NCI-H345 treated with DMSO at 0.1 percent for 48 hours (cell line): ENCODE measurements around the gene APBA3.

Experiments
- DNase-seq: peaks from one replicate; lab custom pipeline; 2025; ENCODE audit not compliant: unreplicated experiment; lab: John Stamatoyannopoulos, UW

The APBA3 gene

DNA sequence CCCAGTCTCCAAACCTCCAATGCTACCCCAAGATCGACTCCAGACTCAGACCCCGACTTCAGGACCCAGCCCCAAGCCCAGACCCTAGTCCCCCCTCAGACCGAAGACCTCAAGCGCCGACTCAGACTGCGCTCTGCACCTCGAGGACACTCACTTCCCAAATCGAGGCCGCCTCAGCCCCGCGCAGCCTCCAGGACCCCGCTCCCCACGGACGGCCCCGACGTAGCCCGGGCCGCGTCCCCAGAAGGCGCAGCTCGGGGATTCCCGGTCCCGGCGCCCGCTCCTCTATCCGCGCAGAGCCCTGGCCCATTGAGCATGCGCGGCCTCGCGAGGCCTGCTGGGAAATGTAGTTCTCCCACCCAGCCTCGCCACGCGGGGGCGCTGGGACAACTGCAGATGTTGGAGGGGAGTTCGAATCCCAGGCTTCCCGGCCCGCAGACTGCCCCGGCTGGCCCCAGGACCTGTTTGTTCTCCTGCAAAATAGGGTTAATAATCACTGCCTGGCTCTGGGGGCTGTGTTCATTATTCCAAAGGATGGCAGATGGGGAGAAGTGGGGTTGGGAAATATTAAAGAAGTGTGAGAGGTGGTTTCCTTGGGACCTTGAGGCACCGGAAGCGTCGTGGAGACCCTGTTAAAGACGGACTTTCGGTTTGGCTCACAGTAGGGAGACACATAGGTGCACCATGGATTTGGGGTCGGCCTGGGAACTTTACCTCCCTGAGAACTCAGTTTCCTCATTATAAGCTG lies at the start of gene APBA3:
Gene APBA3, minus strand, starts transcription at position 311 of the 748 bp plus-strand sequence. CDS start 1,428 bp downstream, outside the sequence.
- DNase-seq = peak; percentile 94

GRCh38 chr19:3810708-3811355 lies 49.3 kb upstream of the APBA3 start:
- DNase-seq = no peak

GRCh38 chr19:3809881-3810707 lies 48.6 kb upstream of the APBA3 start:
- DNase-seq = no peak

GRCh38 chr19:3808420-3809143 lies 47.1 kb upstream of the APBA3 start:
- no peak for DNase-seq

DNA sequence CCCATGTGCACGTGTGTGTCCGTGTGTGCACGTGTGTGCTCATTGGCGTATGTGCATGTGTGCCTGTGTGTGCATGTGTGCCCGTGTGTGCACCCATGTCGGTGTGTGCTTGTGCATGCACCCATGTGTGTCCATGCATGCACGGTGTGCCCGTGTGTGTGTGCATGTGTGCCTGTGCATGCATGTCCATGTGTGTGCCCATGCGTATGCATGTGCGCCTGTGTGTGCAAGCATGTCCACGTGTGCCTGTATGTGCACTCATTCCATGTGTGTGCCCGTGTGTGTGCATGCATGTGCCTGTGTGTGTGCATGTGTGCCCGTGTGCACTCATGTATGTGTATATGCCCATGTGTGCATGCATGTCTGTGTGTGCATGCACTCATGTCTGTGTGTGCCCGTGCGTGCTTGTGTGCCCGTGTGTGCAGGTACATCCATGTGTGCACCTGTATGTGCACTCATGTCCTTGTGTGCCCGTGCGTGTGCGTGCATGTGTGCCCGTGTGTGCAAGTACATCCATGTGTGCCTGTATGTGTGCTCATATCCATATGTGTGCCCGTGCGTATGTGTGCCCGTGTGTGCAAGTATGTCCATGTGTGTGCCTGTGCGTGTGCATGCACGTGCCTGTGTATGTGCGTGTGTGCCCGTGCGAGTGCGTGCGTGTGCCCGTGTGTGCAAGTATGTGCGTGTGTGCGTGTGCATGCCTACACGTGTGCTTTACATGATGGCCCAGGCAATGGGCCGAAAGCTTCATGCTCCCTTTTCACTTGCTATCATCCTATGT lies 46.3 kb upstream of the APBA3 start:
- DNase-seq = no peak

DNA sequence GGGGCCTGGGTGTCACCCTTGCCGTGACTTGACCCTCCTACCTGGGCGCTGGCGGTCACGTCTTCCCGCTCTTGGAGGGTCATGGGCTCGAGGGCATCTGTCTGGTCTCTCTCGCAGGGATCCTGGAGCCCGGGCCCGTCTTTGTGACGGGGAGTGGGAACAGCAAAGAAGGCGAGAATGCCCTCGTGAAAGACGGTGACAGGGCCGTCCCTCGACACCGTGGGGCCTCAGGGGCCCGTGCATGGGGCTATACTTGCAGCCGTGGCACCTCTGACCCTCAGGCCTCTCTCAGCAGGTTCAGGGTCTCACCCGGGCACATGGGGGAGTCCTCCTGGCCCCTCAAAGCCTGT lies 45.6 kb upstream of the APBA3 start:
- DNase-seq = no peak

DNA sequence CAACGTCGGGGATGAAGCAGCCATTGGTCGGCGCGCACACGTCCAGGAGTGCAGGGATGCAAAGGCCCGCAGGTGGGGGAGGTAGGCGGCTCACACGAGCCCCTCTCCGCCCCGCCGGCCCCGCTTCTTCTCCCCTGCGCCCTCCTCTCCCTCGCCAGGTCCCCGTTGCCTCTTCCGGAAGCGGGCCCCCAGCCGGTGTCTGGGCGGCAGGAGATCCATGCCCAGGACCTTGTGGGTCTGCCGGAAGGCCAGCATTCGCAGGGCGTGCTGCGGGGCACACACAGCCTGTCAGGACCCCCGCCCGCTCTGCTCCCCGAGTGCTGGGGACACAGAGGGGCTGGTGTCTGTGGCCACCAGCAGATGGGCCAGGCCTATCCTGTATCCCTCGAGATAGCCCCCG lies 44.4 kb upstream of the APBA3 start:
- DNase-seq = no peak

DNA sequence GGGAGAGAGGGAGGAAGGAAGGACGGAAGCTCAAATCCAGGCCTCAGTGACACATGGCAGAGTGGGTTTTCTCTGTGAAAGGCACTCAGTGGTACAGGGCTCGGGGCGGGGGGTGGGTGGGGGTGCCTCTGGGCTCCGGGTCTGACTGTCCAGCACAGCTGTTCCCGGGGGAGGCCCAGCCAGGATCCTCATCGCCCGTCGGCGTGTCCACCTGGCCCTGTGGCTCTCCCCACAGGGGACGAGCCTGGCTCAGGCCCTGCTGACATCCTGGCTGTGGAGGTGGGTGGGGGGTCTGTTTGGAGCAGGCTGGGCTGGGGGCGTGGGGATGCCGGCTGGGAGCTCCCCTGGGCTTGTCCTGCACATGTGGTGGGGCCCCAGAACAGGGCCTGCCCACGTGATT lies 42.9 kb upstream of the APBA3 start:
- no peak for DNase-seq

- DNase-seq = no peak
These were observed 42.5 kb upstream of the APBA3 start for GRCh38 chr19:3803986-3804385.

DNA sequence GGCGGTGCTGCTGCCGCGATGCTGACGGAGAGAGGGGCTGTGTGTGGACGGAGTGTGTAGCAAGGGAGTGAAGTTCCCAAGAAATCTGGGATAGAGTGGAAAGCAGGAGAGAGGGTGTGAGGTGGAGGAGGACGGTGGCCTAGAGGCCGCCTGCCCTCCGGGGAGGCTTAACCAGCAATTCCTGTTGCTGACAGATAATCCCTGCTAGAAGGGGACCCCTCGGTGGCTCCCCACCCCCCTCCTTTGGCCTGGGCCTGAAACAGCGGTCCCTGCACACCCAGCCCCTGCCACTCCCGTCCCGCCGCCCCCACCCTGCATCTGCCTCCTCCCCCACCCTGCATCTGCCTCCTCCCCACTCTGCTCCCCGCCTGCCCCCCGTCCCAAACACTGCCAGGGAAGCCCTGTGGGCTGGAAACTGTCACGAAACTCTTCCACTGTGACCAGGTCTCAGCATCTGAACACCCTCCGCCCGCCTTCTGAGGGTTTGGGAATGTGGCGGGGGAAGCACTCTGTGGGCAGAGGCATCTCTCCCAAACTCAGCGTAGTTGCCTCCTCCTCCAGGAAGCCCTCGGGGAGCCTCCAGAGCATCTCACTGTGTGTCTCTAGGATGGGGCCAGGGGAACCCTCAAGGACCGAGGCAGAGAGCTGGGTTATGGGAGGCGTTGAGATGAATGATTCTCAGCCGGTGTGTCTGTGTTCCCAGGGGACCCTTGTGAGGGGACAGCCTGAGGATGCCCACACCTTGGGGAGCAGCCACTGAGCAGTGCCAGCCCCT lies 41.8 kb upstream of the APBA3 start:
- DNase-seq = no peak

DNA sequence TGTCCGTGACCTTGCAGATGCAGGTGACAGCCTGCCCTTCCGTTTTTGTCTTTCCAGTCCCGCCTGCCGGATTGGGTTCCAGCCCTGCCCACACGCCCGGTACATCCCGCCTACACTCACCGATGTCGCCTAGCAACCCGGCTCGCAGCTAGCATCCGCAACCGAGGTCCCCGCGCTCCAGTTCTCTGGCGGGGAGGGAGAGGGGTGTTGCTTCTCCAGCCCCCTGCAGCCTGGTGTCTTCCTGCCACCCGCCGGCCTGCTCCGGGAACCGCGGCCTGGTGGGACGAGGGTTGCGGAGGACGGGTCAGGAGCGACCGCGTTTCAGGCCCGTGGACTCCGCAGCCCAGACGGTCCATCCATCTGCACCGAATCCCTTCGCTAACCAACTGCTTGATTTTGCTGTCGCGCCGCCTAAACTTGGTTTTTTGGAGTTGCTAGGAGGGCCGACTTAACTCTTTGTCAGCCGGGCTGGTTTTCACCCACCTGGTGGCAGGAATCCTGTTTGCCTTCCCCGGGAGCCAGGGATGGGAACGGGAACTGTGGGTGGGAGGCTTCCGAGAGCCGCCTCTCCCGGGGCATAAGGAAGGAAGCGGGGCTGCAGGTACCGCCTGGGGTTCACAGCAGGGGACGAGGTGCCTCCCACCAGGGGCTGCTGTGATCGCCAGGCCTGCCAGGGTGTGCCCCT lies 40.1 kb upstream of the APBA3 start:
- peak; percentile 11 for DNase-seq

DNA sequence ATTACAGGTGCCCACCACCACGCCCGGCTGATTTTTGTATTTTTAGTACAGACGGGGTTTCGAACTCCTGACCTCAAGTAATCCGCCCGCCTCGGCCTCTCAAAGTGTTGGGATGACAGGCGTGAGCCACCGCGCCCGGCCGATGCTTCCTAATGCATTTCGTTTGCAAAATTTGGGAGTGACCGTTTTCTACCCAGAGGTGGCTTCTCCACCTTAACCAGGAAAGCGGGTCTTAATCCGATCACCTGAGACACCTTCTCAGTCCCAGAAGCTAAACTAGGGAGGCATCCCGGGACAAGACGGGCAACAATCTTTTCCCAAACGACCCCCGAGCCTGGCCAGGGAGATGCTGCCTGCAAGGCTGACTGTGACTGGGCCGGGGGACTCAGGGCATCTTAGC lies 39.5 kb upstream of the APBA3 start:
- DNase-seq = no peak

- no peak for DNase-seq
These were observed 36.6 kb upstream of the APBA3 start for GRCh38 chr19:3798137-3798536.

DNA sequence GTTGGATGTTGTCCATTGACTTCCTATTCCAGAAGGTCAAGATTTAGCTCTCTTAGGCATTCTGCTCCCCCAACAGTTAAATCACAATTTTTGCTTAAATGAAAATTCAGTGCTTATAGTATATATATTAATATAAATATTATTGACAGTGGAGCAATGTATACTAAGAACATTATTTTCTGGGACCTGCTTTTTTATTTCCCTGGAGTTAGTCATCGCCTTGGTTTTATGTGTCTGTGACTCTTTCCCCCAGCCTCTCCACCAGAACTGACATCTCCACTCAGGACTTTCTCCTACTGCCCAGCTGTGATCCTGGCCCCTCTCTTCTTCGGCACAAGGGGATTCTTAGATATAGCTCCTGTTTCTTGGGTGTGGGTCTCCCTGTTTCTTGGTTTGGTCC lies 34.9 kb upstream of the APBA3 start:
- no peak for DNase-seq

- no peak for DNase-seq
These were observed 32.3 kb upstream of the APBA3 start for GRCh38 chr19:3793799-3794198.

DNA sequence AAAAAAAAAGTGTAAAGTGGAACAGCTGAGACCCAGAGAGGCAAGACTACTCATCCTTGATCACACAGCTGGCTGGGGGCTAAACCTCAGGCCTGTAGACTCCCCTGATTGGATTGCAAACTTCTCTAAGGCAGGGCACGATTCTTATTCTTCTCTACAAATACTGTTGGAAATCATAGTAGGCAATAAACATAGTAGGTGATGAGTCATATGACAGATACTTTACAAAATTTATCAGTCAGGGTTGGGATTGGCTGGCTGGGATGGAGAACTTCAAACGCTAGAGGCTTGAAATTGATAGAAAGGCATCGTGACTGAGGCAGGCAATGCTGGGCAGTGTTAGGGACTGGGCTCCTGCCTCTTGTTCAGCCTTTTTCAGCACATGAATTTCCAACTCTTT lies 30.6 kb upstream of the APBA3 start:
- no peak for DNase-seq

DNA sequence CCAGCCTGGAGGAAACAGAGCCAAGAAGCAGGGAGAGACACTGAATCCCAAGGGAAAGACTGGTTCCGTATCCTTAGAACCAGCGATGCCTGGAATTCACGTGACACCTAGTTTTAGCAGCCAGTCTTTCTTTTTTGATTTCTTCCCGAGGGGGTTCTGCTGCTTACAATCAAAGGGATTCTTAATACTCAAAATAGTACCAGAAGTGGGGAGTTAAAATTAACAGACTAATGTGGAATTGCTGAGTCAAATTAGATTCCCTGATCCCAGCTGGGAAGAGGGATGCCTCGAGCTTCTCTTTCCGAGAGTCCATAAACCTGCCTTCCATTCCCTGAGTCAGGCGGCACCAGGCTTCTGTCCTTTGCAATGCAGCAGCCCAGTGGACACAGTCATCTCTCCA lies 29.4 kb upstream of the APBA3 start:
- no peak for DNase-seq

- no peak for DNase-seq
These were observed 28.8 kb upstream of the APBA3 start for GRCh38 chr19:3790209-3790734.
